Astrocyte of the cerebellum (primary cell): ENCODE measurements around the gene BHLHE41.

Experiments used
- DNase-seq: peaks from one replicate; pipeline ENCODE4 v3.0.0-alpha.2; 2011; ENCODE audit warnings: low read depth
- H3K4me3 ChIP-seq: 2 replicates; pipeline ENCODE4 v1.5.1; 2011; ENCODE audit warnings: mild to moderate bottlenecking, low read depth, low read length, moderate library complexity
- in situ Hi-C: cut with HindIII; loops from 2 replicates; pipeline ENCODE4 v1.10.0; 2017; ENCODE audit warnings: low sequenced_read_pairs
- TF ChIP-seq, protein P1 (sequence below): IDR thresholded peaks from 2 replicates; pipeline ENCODE4 v1.5.1; 2012; ENCODE audit warnings: low read length, low read depth, moderate library complexity, mild to moderate bottlenecking; ENCODE audit errors: missing control alignments

BHLHE41 gene

DNA sequence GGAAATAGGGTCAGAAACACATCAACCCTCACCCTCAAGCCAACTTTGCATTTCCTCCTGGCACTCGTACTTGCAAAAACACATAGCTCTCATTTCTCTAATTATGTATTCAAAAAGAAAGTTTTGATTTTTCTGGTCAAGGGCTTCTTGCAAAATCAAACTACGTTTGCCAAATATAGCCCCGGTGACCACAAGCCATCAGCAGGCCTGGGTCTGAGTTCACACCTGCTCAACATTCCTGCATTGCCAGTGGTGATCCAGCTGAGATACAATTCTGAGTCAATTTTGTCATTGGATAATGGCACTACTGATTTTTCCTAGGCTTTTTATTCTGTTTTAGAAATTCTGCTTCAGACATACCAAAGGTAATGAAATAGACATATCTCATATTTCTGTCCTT lies 10.7 kb upstream of the BHLHE41 start:
- DNase-seq = peak; percentile 55
- H3K4me3 ChIP-seq = no peak overlapping the region
- TF ChIP-seq, protein P1, sequence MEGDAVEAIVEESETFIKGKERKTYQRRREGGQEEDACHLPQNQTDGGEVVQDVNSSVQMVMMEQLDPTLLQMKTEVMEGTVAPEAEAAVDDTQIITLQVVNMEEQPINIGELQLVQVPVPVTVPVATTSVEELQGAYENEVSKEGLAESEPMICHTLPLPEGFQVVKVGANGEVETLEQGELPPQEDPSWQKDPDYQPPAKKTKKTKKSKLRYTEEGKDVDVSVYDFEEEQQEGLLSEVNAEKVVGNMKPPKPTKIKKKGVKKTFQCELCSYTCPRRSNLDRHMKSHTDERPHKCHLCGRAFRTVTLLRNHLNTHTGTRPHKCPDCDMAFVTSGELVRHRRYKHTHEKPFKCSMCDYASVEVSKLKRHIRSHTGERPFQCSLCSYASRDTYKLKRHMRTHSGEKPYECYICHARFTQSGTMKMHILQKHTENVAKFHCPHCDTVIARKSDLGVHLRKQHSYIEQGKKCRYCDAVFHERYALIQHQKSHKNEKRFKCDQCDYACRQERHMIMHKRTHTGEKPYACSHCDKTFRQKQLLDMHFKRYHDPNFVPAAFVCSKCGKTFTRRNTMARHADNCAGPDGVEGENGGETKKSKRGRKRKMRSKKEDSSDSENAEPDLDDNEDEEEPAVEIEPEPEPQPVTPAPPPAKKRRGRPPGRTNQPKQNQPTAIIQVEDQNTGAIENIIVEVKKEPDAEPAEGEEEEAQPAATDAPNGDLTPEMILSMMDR = no peak
- in situ Hi-C loops = no loop called here

- DNase-seq = peak; percentile 84
- TF ChIP-seq, protein P1 = no peak
- no peak overlapping the region for H3K4me3 ChIP-seq
- in situ Hi-C loops = no loop called here
Measured at GRCh38 chr12:26135010-26135420, 10.2 kb upstream of the BHLHE41 start.

DNA sequence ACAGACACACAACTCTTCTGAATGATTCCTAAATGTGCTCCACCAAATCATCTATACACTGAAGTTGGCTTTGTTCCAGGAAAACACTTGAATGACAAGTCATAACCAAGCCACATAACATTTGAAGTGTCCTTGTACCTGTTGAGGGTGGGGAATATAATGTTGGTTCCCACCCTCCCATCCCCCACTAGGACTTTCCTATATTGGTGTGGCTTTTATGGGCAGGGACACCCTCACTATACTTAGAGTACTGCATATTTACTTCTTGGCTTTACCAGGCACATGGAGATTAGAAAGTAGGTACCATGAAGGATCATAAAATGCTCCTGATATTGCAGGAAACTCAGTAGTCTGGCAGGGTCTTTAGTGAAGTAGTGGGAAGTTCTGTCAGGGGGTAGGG lies 9.7 kb upstream of the BHLHE41 start:
- H3K4me3 ChIP-seq = no peak overlapping the region
- in situ Hi-C loops = no loop called here
- TF ChIP-seq, protein P1 = no peak
- DNase-seq = no peak

GRCh38 chr12:26133521-26133920 lies 8.7 kb upstream of the BHLHE41 start:
- no peak overlapping the region for H3K4me3 ChIP-seq
- no peak for DNase-seq
- in situ Hi-C loops = no loop called here
- TF ChIP-seq, protein P1 = no peak

- H3K4me3 ChIP-seq = no peak overlapping the region
- TF ChIP-seq, protein P1 = no peak
- no peak for DNase-seq
- in situ Hi-C loops = no loop called here
Measured at GRCh38 chr12:26132866-26133265, 8.0 kb upstream of the BHLHE41 start.

DNA sequence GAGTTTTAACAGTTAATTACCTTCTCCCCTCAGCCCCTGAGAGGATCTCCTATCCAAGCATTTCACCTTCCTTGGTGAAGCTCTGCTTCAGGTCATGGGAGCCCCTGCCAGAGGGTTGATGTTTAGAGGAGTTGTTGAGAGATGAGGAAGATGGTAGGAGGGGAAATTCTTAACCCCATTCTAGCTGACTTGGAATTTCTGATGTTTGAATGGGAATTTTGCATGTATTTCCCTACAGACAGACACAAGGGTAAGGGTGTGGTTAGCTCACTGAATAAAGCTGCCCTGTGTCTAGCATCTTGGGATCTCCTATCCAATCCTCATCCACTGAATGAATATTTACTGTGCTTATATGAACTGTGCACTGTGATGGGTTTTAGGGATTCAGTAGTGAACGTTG lies 7.1 kb upstream of the BHLHE41 start:
- in situ Hi-C loops = no loop called here
- TF ChIP-seq, protein P1 = no peak
- H3K4me3 ChIP-seq = no peak overlapping the region
- DNase-seq = no peak

DNA sequence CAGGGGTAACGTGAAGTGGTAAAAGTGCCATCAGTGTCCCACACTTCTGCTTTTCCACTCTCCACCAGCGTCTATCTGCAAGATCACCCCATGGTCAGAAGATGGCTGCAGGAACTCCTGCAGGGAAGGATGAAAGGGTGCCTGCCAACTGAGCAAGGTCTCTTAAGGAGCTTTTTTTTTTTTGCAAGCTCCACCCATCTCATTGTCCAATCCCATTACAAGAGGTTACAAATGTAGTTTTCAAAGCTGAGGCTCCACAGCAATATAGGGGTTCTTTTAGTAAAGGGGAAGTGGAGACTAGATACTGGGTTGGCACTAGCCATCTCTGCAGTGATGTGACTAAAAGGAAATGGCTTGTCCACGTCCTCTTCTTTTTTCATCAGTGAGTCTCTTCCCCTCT lies 5.9 kb upstream of the BHLHE41 start:
- TF ChIP-seq, protein P1 = no peak
- no peak for DNase-seq
- H3K4me3 ChIP-seq = no peak overlapping the region
- in situ Hi-C loops = no loop called here
